Testis (tissue), 2 donors: ENCODE data around the gene LRRTM3.

Experiments used
- CTCF ChIP-seq, 3 experiments: fragments of 450-650 bp in 2 of 3; fragments of 200-600 bp in 1 of 3; sonication (generic) in 1 of 3; IDR thresholded peaks; one replicate each; pipeline ENCODE4 v1.5.1; 2016 to 2019; ENCODE audit warnings: antibody characterized with exemption in 3 of 3, mild to moderate bottlenecking in 2 of 3, moderate library complexity in 1 of 3
- POLR2A ChIP-seq: fragments of 450-650 bp; IDR thresholded peaks from one replicate; pipeline ENCODE4 v1.6.1; 2017; ENCODE audit warnings: antibody characterized with exemption, mild to moderate bottlenecking, moderate library complexity

DNA sequence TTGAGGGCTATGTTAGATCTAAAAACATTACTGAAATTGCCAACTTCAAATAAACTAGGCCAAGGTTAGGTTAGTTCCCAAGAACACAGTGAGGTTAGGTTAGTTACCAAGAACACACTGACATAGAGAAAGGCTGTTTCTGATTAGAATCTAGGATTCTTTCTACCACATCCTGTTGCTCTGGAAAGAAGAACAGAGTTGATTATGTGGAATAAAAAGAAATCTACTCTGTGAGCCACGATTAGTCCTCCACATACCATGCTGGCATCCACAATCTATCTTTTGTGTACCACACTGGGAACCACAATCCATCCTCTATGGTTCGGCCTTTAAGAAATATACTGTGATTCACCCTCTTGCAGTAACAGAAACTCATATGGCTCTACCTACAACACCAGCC is 91.4 kb downstream of the LRRTM3 start:
- TF ChIP-seq CTCF (IDR thresholded peaks at IDR 0.05) (no peak), POLR2A (no peak)
